Peyer's patch (tissue), 4 donors: ENCODE data around the gene CSNK1G1.

Experiments
- CTCF ChIP-seq, 6 experiments: fragments of 450-650 bp in 4 of 6; fragments of 200-600 bp in 2 of 6; sonication (generic) in 1 of 6; IDR thresholded peaks; one replicate each; pipeline ENCODE4 v1.5.1; 2017 to 2019; ENCODE audit warnings: antibody characterized with exemption in 6 of 6, mild to moderate bottlenecking in 3 of 6, moderate library complexity in 1 of 6
- POLR2A ChIP-seq, 2 donors: fragments of 450-650 bp; IDR thresholded peaks; one replicate each; pipeline ENCODE4 v1.5.1; 2017; ENCODE audit warnings: antibody characterized with exemption in 2 of 2, mild to moderate bottlenecking in 2 of 2, moderate library complexity in 2 of 2

GRCh38 chr15:64216730-64217428 lies 139.1 kb downstream of the CSNK1G1 start:
- TF ChIP-seq CTCF (IDR thresholded peaks at IDR 0.05) (no peak), POLR2A (IDR thresholded peaks at IDR 0.05) (no peak)
